GM12878 (cell line): ENCODE measurements around the gene NID1. TPM values are rescaled to one million over a fixed set of nuclear protein-coding genes. Genes with fewer than 3 reads are reported as not detected.

ENCODE experiments used
- ATAC-seq: fragments of 200-7000 bp; cut with Tn5 transposase; 3 replicates; pipeline ENCODE4 v1.9.1; 2020; ENCODE audit warnings: mild to moderate bottlenecking, moderate library complexity
- BruUV-seq: library from RNA; stranded (reverse); fragments of 400-500 nt; replicated peaks from 2 replicates; lab custom pipeline; 2021; lab: Mats Ljungman, UMichigan
- CTCF ChIA-PET: fragments of 300-600 bp; sonication (Branson Sonifier 250); formaldehyde crosslinking; extraction: SDS; loops from one replicate; lab custom pipeline; 2021; ENCODE audit warnings: inconsistent platforms; lab: Yijun Ruan, JAX
- POLR2A ChIA-PET: fragments of 350-600 bp; formaldehyde crosslinking; extraction: SDS; loops from one replicate; lab custom pipeline; 2021; ENCODE audit warnings: inconsistent platforms; lab: Charles Lee
- RAD21 ChIA-PET: fragments of 300-600 bp; sonication (Branson Sonifier 250); formaldehyde crosslinking; loops from one replicate; lab custom pipeline; 2023; ENCODE audit warnings: antibody characterized with exemption; ENCODE audit not compliant: unreplicated experiment; lab: Charles Lee
- SMC1A ChIA-PET: fragments of 300-600 bp; sonication (Branson Sonifier 250); formaldehyde crosslinking; loops from one replicate; lab custom pipeline; 2023; ENCODE audit not compliant: unreplicated experiment, uncharacterized antibody; lab: Charles Lee
- DNase-seq: peaks from one replicate; pipeline ENCODE4 v3.0.0-alpha.2; 2011; ENCODE audit warnings: low read depth, low spot score
- FAIRE-seq: peaks from 3 replicates; lab custom pipeline; 2011; peaks lifted over from hg19 to GRCh38; lab: Jason Lieb, UNC
- H2AFZ ChIP-seq: 2 replicates; pipeline ENCODE4 v1.6.0; 2011; ENCODE audit warnings: low read depth, low read length, control low read depth; ENCODE audit not compliant: control insufficient read depth
- H3K27ac ChIP-seq: 2 replicates; pipeline ENCODE4 v1.5.1; 2011; ENCODE audit warnings: control low read depth; ENCODE audit not compliant: control insufficient read depth, insufficient read depth
- H3K27me3 ChIP-seq, 2 experiments: replicated peaks in 1 of 2; 2 replicates each; pipeline versions ENCODE4 v1.6.0 to v1.6.1; 2011; ENCODE audit warnings: low read length in 1 of 2; ENCODE audit not compliant: control insufficient read depth in 2 of 2, insufficient read depth in 2 of 2
- H3K36me3 ChIP-seq, 2 experiments: 2 replicates each; pipeline ENCODE4 v1.5.1; 2011; ENCODE audit warnings: low read length in 1 of 2; ENCODE audit not compliant: control insufficient read depth in 2 of 2, insufficient read depth in 2 of 2
- H3K4me1 ChIP-seq: 2 replicates; pipeline ENCODE4 v1.6.1; 2011; ENCODE audit warnings: mild to moderate bottlenecking, low read length, moderate library complexity, mixed read lengths; ENCODE audit not compliant: control insufficient read depth, insufficient read depth
- H3K4me2 ChIP-seq: 2 replicates; pipeline ENCODE4 v1.6.0; 2011; ENCODE audit warnings: control low read depth; ENCODE audit not compliant: control insufficient read depth, insufficient read depth
- H3K4me3 ChIP-seq: fragments of 200-600 bp; sonication (generic); 2 replicates; pipeline ENCODE4 v1.5.1; 2016
- H3K79me2 ChIP-seq: 2 replicates; pipeline ENCODE4 v1.6.0; 2011; ENCODE audit warnings: low read length; ENCODE audit not compliant: control insufficient read depth, insufficient read depth
- H3K9ac ChIP-seq: 2 replicates; pipeline ENCODE4 v1.8.0; 2011; ENCODE audit warnings: low read length, control low read depth, mixed read lengths; ENCODE audit not compliant: control insufficient read depth, insufficient read depth
- H3K9me3 ChIP-seq: replicated peaks from 3 replicates; pipeline ENCODE4 v1.5.1; 2011; ENCODE audit warnings: mild to moderate bottlenecking, low read length; ENCODE audit not compliant: control insufficient read depth, insufficient read depth
- H4K20me1 ChIP-seq: 2 replicates; pipeline ENCODE4 v1.6.0; 2011; ENCODE audit not compliant: control insufficient read depth, insufficient read depth
- IKZF2 ChIP-seq, 2 experiments: fragments of 450-650 bp; IDR thresholded peaks; 2 replicates each; pipeline ENCODE4 v1.6.1; 2017; ENCODE audit warnings: mild to moderate bottlenecking in 2 of 2, moderate library complexity in 2 of 2
- SPI1 ChIP-seq: IDR thresholded peaks from 2 replicates; pipeline ENCODE4 v1.6.1; 2011; ENCODE audit warnings: low read depth, mild to moderate bottlenecking, low read length, moderate library complexity, borderline replicate concordance; ENCODE audit not compliant: insufficient read depth
- TCF7 ChIP-seq: IDR thresholded peaks from 2 replicates; pipeline ENCODE4 v1.6.1; 2014; ENCODE audit warnings: antibody characterized with exemption, borderline replicate concordance
- WGBS: methylation state at CpG from one replicate; pipeline ENCODE4 v1.1.6; 2016; ENCODE audit warnings: low lambda C conversion rate; ENCODE audit not compliant: insufficient replicate concordance, insufficient coverage; ENCODE audit errors: missing lambda C conversion rate; 5-methylcytosine and 5-hydroxymethylcytosine counted together
- in situ Hi-C: fragments of 300-500 bp; cut with MboI; formaldehyde crosslinking; loops from 9 replicates; pipeline ENCODE4 v1.14.3; 2018; ENCODE audit warnings: mixed read lengths
- intact Hi-C: fragments of 100-400 bp; cut with micrococcal nuclease; formaldehyde crosslinking; loops from one replicate; pipeline ENCODE4 v1.14.2; 2022; ENCODE audit not compliant: unreplicated experiment
- polyA plus RNA-seq, 11 experiments: library from polyadenylated mRNA; depleted of rRNA in 4 of 11; unstranded in 6 of 11; stranded (reverse) in 5 of 11; fragments of >200 nt; fragmentation: Nextera tagmentation in 4 of 11; fragmentation: Illumina TruSeq in 1 of 11; extraction: Ambion mirVana in 4 of 11; extraction: Trizol in 1 of 11; gene quantifications; 1 replicate in 1 of 11; 2 replicates in 10 of 11; pipeline versions ENCODE4 v1.2.1 to v1.2.3, GENCODE V29; 2011 to 2016; ENCODE audit warnings: inconsistent platforms in 2 of 11, missing spikeins in 2 of 11, low read depth in 1 of 11
- total RNA-seq, 4 experiments: library from RNA; depleted of rRNA in 3 of 4; stranded (reverse); fragments of >200 nt in 3 of 4; fragmentation: Illumina TruSeq in 1 of 4; extraction: Trizol in 1 of 4; gene quantifications; 2 replicates each; pipeline versions ENCODE4 v1.2.1 to v1.2.3, GENCODE V29; 2013 to 2021
- TF ChIP-seq, protein P1 (sequence below): fragments of 450-650 bp; IDR thresholded peaks from 2 replicates; pipeline ENCODE4 v1.6.1; 2017; ENCODE audit warnings: low read depth, mild to moderate bottlenecking, moderate library complexity

The NID1 gene
- total and polyA plus RNA-seq, 10 of the 15 experiments (the other 5 are each of a cell fraction or from before 2014, with no cell fraction given), result 4.2 to 25.7 (median 11.3) TPM

DNA sequence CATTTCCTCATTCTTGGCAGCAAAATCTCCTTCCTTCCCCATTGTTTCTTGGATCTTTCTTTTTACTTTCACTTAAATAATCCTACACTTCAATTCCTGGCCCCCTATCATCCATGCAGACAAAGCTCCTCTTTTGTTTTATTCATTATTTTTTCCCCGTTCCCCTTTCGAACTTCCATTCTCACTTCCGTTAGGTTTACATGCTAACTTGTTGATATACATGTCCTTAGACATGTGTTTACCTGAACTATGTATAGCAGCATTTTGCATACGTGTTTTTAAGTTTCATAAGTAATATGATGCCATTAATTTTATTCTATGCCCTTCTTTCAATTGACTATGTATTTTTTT, 131.1 kb downstream of the NID1 start:
- no peak for DNase-seq
- Histone ChIP-seq H3K9ac (no peak overlapping the region), H3K79me2 (no peaks in the 10 kb centered on the region), H3K27me3 (no peaks in the 10 kb centered on the region), H4K20me1 (no peaks in the 10 kb centered on the region), H3K9me3 (no peaks in the 10 kb centered on the region; the same call in 2 of the 3 replicates), H3K36me3 (no peaks in the 10 kb centered on the region), H2AFZ (no peak overlapping the region), H3K4me3 (no peak overlapping the region), H3K4me2 (peak overlapping the region; percentile 34; the same call in 1 of the 2 replicates), H3K27ac (no peak overlapping the region), H3K4me1 (peaks cover 29% of the 10 kb centered on the region)
- peak; percentile 51 to 55; a peak in 2 of 4 replicates for TF ChIP-seq IKZF2 (IDR thresholded peaks at IDR 0.05)
- no peak for TF ChIP-seq TCF7
- TF ChIP-seq, protein P1, sequence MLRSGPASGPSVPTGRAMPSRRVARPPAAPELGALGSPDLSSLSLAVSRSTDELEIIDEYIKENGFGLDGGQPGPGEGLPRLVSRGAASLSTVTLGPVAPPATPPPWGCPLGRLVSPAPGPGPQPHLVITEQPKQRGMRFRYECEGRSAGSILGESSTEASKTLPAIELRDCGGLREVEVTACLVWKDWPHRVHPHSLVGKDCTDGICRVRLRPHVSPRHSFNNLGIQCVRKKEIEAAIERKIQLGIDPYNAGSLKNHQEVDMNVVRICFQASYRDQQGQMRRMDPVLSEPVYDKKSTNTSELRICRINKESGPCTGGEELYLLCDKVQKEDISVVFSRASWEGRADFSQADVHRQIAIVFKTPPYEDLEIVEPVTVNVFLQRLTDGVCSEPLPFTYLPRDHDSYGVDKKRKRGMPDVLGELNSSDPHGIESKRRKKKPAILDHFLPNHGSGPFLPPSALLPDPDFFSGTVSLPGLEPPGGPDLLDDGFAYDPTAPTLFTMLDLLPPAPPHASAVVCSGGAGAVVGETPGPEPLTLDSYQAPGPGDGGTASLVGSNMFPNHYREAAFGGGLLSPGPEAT, result 0 out of 2 replicates have a peak, but pooled peaks have one; percentile 20
- peak; percentile 30; the same call in 1 of the 2 replicates for TF ChIP-seq SPI1
- intact Hi-C loops (loop anchor here (5.0 kb wide), 1 partner anchor 46 kb away; no protein-coding TSS in a partner anchor), in situ Hi-C loops (no loop called here)
- CTCF ChIA-PET, result interaction anchor here (0.8 to 1.5 kb wide), 9 partner anchors 13 to 91 kb away, joined by 3 to 13 read pairs (median 4); partner anchors contain the start of gene LYST
- ATAC-seq, result no peak
- RAD21 ChIA-PET, result interaction anchor here (1.0 to 3.2 kb wide), 8 partner anchors 16 to 92 kb away, joined by 3 to 14 read pairs (median 6); partner anchors contain the start of gene LYST
- BruUV-seq, result no TSS peak
- WGBS, result 47% methylated on average over 4 of the region's 4 CpGs
- SMC1A ChIA-PET, result interaction anchor here (0.8 to 3.7 kb wide), 17 partner anchors 9 to 194 kb away, joined by 3 to 19 read pairs (median 5); no protein-coding TSS in a partner anchor
- no peak for FAIRE-seq
- POLR2A ChIA-PET, result interaction anchor here (0.6 to 1.7 kb wide), 3 partner anchors 9 to 131 kb away, joined by 3 to 6 read pairs (median 4); no protein-coding TSS in a partner anchor
